B cell (primary cell): ENCODE data around the gene SPRY4. TPM values are rescaled to one million over a fixed set of nuclear protein-coding genes. Genes with fewer than 3 reads are reported as not detected.

Source experiments
- ATAC-seq: fragments of 200-7000 bp; cut with Tn5 transposase; one replicate; pipeline ENCODE4 v1.10.0; 2021; ENCODE audit warnings: low read depth, mild to moderate bottlenecking, moderate number of reproducible peaks, moderate library complexity
- CTCF ChIA-PET: fragments of 350-600 bp; sonication (Branson Sonifier 250); formaldehyde crosslinking; loops from one replicate; lab custom pipeline; 2021; ENCODE audit warnings: antibody characterized with exemption, inconsistent platforms; lab: Charles Lee
- POLR2A ChIA-PET: fragments of 350-600 bp; sonication (Branson Sonifier 250); formaldehyde crosslinking; loops from one replicate; lab custom pipeline; 2021; ENCODE audit warnings: antibody characterized with exemption; lab: Charles Lee
- DNase-seq: peaks from one replicate; pipeline ENCODE4 v3.0.0; 2013
- H2AFZ ChIP-seq: 2 replicates; pipeline ENCODE4 v1.6.1; 2012; ENCODE audit warnings: mild to moderate bottlenecking, low read depth, low read length; ENCODE audit not compliant: insufficient read depth, poor library complexity, severe bottlenecking
- H3K27ac ChIP-seq, 2 donors: 1 replicate in 1 of 2; 2 replicates in 1 of 2; pipeline ENCODE4 v1.5.1; 2012 to 2013; ENCODE audit warnings: low read length in 2 of 2, mild to moderate bottlenecking in 2 of 2, moderate library complexity in 1 of 2
- H3K27me3 ChIP-seq, 4 experiments: fragments of 200-600 bp in 1 of 4; sonication (generic) in 1 of 4; replicated peaks in 1 of 4; 1 replicate in 2 of 4; 2 replicates in 2 of 4; pipeline versions ENCODE4 v1.6.1 to v1.7.0; 2013 to 2016; ENCODE audit warnings: low read length in 3 of 4, mild to moderate bottlenecking in 2 of 4, mixed read lengths in 1 of 4, moderate library complexity in 1 of 4; ENCODE audit not compliant: insufficient read depth in 4 of 4, control insufficient read depth in 3 of 4; ENCODE audit errors: control extremely low read depth in 1 of 4
- H3K36me3 ChIP-seq, 2 experiments: replicated peaks in 1 of 2; 1 replicate in 1 of 2; 2 replicates in 1 of 2; pipeline versions ENCODE4 v1.6.1 to v1.7.1; 2013; ENCODE audit warnings: low read length in 1 of 2; ENCODE audit not compliant: insufficient read depth in 2 of 2, control insufficient read depth in 1 of 2; ENCODE audit errors: control extremely low read depth in 1 of 2, extremely low read depth in 1 of 2
- H3K4me1 ChIP-seq, 2 donors: fragments of 200-600 bp in 1 of 2; sonication (generic) in 1 of 2; 1 replicate in 1 of 2; 2 replicates in 1 of 2; pipeline versions ENCODE4 v1.5.1 to v1.6.1; 2013 to 2017; ENCODE audit warnings: low read length in 2 of 2; ENCODE audit not compliant: control insufficient read depth in 2 of 2, insufficient read depth in 2 of 2
- H3K4me2 ChIP-seq: replicated peaks from 2 replicates; pipeline ENCODE3; 2012; ENCODE audit warnings: mild to moderate bottlenecking, low read depth, low read length; ENCODE audit not compliant: poor library complexity, severe bottlenecking
- H3K4me3 ChIP-seq, 5 experiments: fragments of 200-600 bp in 1 of 5; sonication (generic) in 1 of 5; 1 replicate in 3 of 5; 2 replicates in 2 of 5; pipeline versions ENCODE4 v1.5.1 to v1.7.0; 2011 to 2016; ENCODE audit warnings: low read length in 4 of 5, mild to moderate bottlenecking in 4 of 5, low read depth in 2 of 5, control low read depth in 1 of 5, moderate library complexity in 1 of 5; ENCODE audit not compliant: insufficient read depth in 1 of 5; ENCODE audit errors: control extremely low read depth in 1 of 5, extremely low read depth in 1 of 5
- H3K79me2 ChIP-seq: fragments of 200-600 bp; sonication (generic); one replicate; pipeline ENCODE4 v1.6.0; 2016; ENCODE audit warnings: low read length; ENCODE audit not compliant: control insufficient read depth, insufficient read depth
- H3K9ac ChIP-seq: fragments of 200-600 bp; sonication (generic); 2 replicates; pipeline ENCODE4 v1.6.1; 2017; ENCODE audit warnings: mild to moderate bottlenecking, low read length, moderate library complexity
- H3K9me3 ChIP-seq, 3 donors: one replicate each; pipeline versions ENCODE4 v1.6.1 to v1.7.1; 2013; ENCODE audit warnings: low read length in 2 of 3; ENCODE audit not compliant: control insufficient read depth in 2 of 3, insufficient read depth in 1 of 3; ENCODE audit errors: control extremely low read depth in 1 of 3
- H4K20me1 ChIP-seq: 2 replicates; pipeline ENCODE4 v1.6.0; 2012; ENCODE audit warnings: mild to moderate bottlenecking, low read length; ENCODE audit not compliant: insufficient read depth, control insufficient read depth, poor library complexity, severe bottlenecking
- H3K27ac Mint-ChIP-seq: one replicate; pipeline ENCODE4 v1.8.0; 2021; ENCODE audit warnings: mixed read lengths
- H3K27me3 Mint-ChIP-seq: one replicate; pipeline ENCODE4 v1.8.0; 2021; ENCODE audit warnings: mixed read lengths
- H3K4me1 Mint-ChIP-seq: one replicate; pipeline ENCODE4 v1.8.0; 2021; ENCODE audit warnings: mixed read lengths
- H3K4me3 Mint-ChIP-seq: one replicate; pipeline ENCODE4 v1.8.0; 2021; ENCODE audit warnings: mixed read lengths
- H3K9me3 Mint-ChIP-seq: one replicate; pipeline ENCODE4 v1.8.0; 2022; ENCODE audit warnings: mixed read lengths; ENCODE audit not compliant: insufficient read depth
- CTCF ChIP-seq: fragments of 200-600 bp; IDR thresholded peaks from one replicate; pipeline ENCODE4 v1.8.0; 2022; ENCODE audit warnings: antibody characterized with exemption, mild to moderate bottlenecking
- EZH2 ChIP-seq: IDR thresholded peaks from 2 replicates; pipeline ENCODE4 v1.6.1; 2012; ENCODE audit warnings: borderline replicate concordance, low read depth, mild to moderate bottlenecking, moderate library complexity, low read length; ENCODE audit not compliant: insufficient read depth, poor library complexity, severe bottlenecking
- WGBS: methylation state at CpG from one replicate; pipeline ENCODE4 v1.1.5; 2013; ENCODE audit warnings: missing lambda C conversion rate; ENCODE audit not compliant: insufficient coverage; 5-methylcytosine and 5-hydroxymethylcytosine counted together
- intact Hi-C: fragments of 100-400 bp; cut with micrococcal nuclease; formaldehyde crosslinking; loops from one replicate; pipeline ENCODE4 v1.10.0; 2022
- polyA plus RNA-seq: library from polyadenylated mRNA; depleted of rRNA; stranded (reverse); fragments of >200 nt; gene quantifications from 2 replicates; pipeline ENCODE4 v1.2.3, GENCODE V29; 2012
- total RNA-seq, 2 donors: library from RNA; stranded (reverse); fragments of 120-200 nt in 1 of 2; gene quantifications; 1 replicate in 1 of 2; 2 replicates in 1 of 2; pipeline versions ENCODE4 v1.2.3 to v1.2.4, GENCODE V29; 2013 to 2022

Gene SPRY4
- total and polyA plus RNA-seq, 2 donors (not counting 1 experiment from before 2014, with no cell fraction given): 0.06 TPM; not detected in 1

GRCh38 chr5:142289708-142290576 lies 34.9 kb downstream of the SPRY4 start:
- ATAC-seq: no peak
- 96% methylated on average over 4 of the region's 11 CpGs for WGBS

More at GRCh38 chr5:142289708-142290576, 34.9 kb downstream of the SPRY4 start:
- H3K79me2 ChIP-seq: no peaks in the 10 kb centered on the region
- no peak overlapping the region for H3K27ac ChIP-seq
- H3K4me3 ChIP-seq: no peak overlapping the region
- H3K27me3 ChIP-seq: no peaks in the 10 kb centered on the region
- no peak for DNase-seq
- no peaks in the 10 kb centered on the region for H3K9me3 Mint-ChIP-seq
- H3K36me3 ChIP-seq: no peaks in the 10 kb centered on the region
- no peak overlapping the region for H2AFZ ChIP-seq
- no peak overlapping the region for H3K4me2 ChIP-seq
- peaks cover 13% of the 10 kb centered on the region for H3K27me3 Mint-ChIP-seq
- H3K27ac Mint-ChIP-seq: no peak overlapping the region
- no peak overlapping the region for H3K4me3 Mint-ChIP-seq
- peaks cover 6% of the 10 kb centered on the region for H3K4me1 Mint-ChIP-seq
- ChIA-PET POLR2A (no interaction called here), CTCF (no interaction called here)
- intact Hi-C loops: no loop called here
- H3K9ac ChIP-seq: no peak overlapping the region
- no peak for TF ChIP-seq CTCF
- TF ChIP-seq EZH2: no peak
- peaks cover 0 to 4% (median 0%) of the 10 kb centered on the region in 3 donors for H3K9me3 ChIP-seq
- H3K4me1 ChIP-seq: peaks cover 0 to 5% of the 10 kb centered on the region in 2 donors
- H4K20me1 ChIP-seq: no peaks in the 10 kb centered on the region
